ENCODE results near the gene SOD2.
"Not testable (repeated sequence)": the region's sequence is repeated elsewhere in the genome, so short reads cannot be mapped to it uniquely, and the experiment has no call there.

SOD2 gene

DNA sequence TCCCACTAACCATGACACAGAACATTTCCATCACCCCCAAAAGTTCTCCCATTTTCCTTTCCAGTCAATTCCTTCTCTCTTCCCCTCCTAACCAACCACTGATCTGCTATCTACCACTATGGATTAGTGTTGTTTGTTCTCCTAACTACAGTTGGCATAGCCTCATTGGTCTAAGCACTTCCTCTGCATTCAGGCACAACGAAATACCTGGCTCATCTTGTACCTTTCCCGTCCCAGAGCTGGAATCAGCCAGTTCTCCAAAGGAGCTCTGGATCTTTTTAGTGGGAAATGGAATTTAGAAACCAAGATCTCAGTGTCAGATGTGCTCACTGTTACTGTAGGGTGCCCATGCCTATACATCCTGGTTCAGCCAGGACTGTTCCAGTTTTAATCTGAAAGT is 30.2 kb upstream of the SOD2 start:
- Histone ChIP-seq H3K79me2 (ENCODE audit: insufficient read depth, low read length) (peaks cover 65% of the 10 kb centered on the region), H3K27me3 (ENCODE audit: insufficient read depth, low read length, poor library complexity) (no peaks in the 10 kb centered on the region), H3K27ac (ENCODE audit: low read length) (0 out of 2 replicates have a peak overlapping the region, but pooled peaks have one; percentile 1), H4K20me1 (ENCODE audit: insufficient read depth, low read length) (peaks cover 12% of the 10 kb centered on the region; the same call in 1 of the 2 replicates), H3K36me3 (ENCODE audit: insufficient read depth, low read length) (peaks cover 17% of the 10 kb centered on the region), H3K4me1 (ENCODE audit: insufficient read depth, low read length) (peaks cover 21% of the 10 kb centered on the region), H3K4me2 (ENCODE audit: insufficient read depth, low read length) (no peak overlapping the region), H3K9me3 (ENCODE audit: insufficient read depth, low read length, severe bottlenecking) (no peaks in the 10 kb centered on the region), H3K4me3 (ENCODE audit: low read depth in 1 of 2, low read length in 2 of 2) (no peak overlapping the region), H3K9ac (ENCODE audit: low read depth, low read length) (no peak overlapping the region), H2AFZ (ENCODE audit: low read depth, low read length) (no peak overlapping the region)
- ATAC-seq (ENCODE audit: insufficient read depth, low read depth), result no peak
- no peak for DNase-seq
- TF ChIP-seq EZH2 (IDR thresholded peaks at IDR 0.05; ENCODE audit: borderline replicate concordance, low read depth, low read length, severe bottlenecking), result no peak
- TF ChIP-seq, protein P1, sequence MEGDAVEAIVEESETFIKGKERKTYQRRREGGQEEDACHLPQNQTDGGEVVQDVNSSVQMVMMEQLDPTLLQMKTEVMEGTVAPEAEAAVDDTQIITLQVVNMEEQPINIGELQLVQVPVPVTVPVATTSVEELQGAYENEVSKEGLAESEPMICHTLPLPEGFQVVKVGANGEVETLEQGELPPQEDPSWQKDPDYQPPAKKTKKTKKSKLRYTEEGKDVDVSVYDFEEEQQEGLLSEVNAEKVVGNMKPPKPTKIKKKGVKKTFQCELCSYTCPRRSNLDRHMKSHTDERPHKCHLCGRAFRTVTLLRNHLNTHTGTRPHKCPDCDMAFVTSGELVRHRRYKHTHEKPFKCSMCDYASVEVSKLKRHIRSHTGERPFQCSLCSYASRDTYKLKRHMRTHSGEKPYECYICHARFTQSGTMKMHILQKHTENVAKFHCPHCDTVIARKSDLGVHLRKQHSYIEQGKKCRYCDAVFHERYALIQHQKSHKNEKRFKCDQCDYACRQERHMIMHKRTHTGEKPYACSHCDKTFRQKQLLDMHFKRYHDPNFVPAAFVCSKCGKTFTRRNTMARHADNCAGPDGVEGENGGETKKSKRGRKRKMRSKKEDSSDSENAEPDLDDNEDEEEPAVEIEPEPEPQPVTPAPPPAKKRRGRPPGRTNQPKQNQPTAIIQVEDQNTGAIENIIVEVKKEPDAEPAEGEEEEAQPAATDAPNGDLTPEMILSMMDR (IDR thresholded peaks at IDR 0.05; ENCODE audit: borderline replicate concordance, extremely low read depth, low read length, poor library complexity, severe bottlenecking), result no peak

DNA sequence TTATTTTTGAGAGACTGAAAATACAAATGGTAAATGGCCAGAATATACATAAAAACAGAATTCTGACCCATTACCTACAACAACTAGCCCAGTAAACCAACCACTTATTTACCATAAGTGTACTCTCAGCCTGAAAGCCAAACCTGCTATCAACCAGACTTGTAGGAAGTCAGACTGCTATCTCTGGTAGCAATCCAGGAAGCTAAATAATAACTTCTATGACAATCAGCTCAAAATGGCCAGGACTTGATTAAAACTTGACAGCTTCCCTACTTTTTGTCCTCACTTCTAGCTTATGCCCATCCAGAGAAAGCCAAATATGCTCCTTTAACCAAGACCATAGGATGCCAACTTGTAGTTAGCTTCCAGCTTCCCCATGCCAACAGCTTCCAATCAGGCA is 29.6 kb upstream of the SOD2 start:
- no peak overlapping the region for H2AFZ ChIP-seq (ENCODE audit: low read depth, low read length)
- TF ChIP-seq, protein P1 (IDR thresholded peaks at IDR 0.05; ENCODE audit: borderline replicate concordance, extremely low read depth, low read length, poor library complexity, severe bottlenecking), result no peak
- no peak for TF ChIP-seq EZH2 (IDR thresholded peaks at IDR 0.05; ENCODE audit: borderline replicate concordance, low read depth, low read length, severe bottlenecking)
- H3K9ac ChIP-seq (ENCODE audit: low read depth, low read length), result no peak overlapping the region
- no peaks in the 10 kb centered on the region for H3K9me3 ChIP-seq (ENCODE audit: insufficient read depth, low read length, severe bottlenecking)
- H3K4me3 ChIP-seq (ENCODE audit: low read depth in 1 of 2, low read length in 2 of 2), result no peak overlapping the region
- H3K27ac ChIP-seq (ENCODE audit: low read length), result no peak overlapping the region
- H3K4me2 ChIP-seq (ENCODE audit: insufficient read depth, low read length), result no peak overlapping the region
- H4K20me1 ChIP-seq (ENCODE audit: insufficient read depth, low read length), result 0 out of 2 replicates have a peak, but pooled peaks cover 7% of the 10 kb centered on the region
- peaks cover 21% of the 10 kb centered on the region for H3K4me1 ChIP-seq (ENCODE audit: insufficient read depth, low read length)
- H3K79me2 ChIP-seq (ENCODE audit: insufficient read depth, low read length), result peaks cover 59% of the 10 kb centered on the region
- ATAC-seq (ENCODE audit: insufficient read depth, low read depth), result no peak
- H3K27me3 ChIP-seq (ENCODE audit: insufficient read depth, low read length, poor library complexity), result no peaks in the 10 kb centered on the region
- peaks cover 17% of the 10 kb centered on the region for H3K36me3 ChIP-seq (ENCODE audit: insufficient read depth, low read length)
- no peak for DNase-seq

DNA sequence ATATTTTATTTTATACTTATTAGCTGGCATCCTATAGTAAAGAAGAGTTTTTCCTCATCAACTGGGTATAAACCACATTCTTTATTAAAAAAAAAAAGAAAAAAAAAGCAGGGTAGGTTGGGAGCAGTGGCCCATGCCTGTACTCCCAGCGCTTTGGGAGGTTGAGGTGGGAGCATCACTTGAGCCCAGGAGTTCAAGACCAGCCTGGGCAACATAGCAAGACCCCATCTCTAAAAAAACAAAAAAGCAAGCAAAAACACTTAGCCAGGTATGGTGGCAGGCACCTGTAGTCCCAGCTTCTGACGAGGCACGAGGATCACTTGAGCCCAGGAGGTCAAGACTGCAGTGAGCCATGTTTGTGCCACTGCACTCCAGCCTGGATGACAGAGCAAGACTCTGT is 28.9 kb upstream of the SOD2 start:
- ATAC-seq (ENCODE audit: insufficient read depth, low read depth); H3K27ac ChIP-seq (ENCODE audit: low read length); H3K9me3 ChIP-seq (ENCODE audit: insufficient read depth, low read length, severe bottlenecking); H2AFZ ChIP-seq (ENCODE audit: low read depth, low read length); H3K4me3 ChIP-seq (ENCODE audit: low read depth in 1 of 2, low read length in 2 of 2); DNase-seq; H4K20me1 ChIP-seq (ENCODE audit: insufficient read depth, low read length); H3K4me2 ChIP-seq (ENCODE audit: insufficient read depth, low read length); H3K9ac ChIP-seq (ENCODE audit: low read depth, low read length); H3K27me3 ChIP-seq (ENCODE audit: insufficient read depth, low read length, poor library complexity): not testable (repeated sequence)
- Histone ChIP-seq H3K79me2 (ENCODE audit: insufficient read depth, low read length) (peaks cover 53% of the 10 kb centered on the region), H3K36me3 (ENCODE audit: insufficient read depth, low read length) (peaks cover 17% of the 10 kb centered on the region), H3K4me1 (ENCODE audit: insufficient read depth, low read length) (peaks cover 21% of the 10 kb centered on the region)

DNA sequence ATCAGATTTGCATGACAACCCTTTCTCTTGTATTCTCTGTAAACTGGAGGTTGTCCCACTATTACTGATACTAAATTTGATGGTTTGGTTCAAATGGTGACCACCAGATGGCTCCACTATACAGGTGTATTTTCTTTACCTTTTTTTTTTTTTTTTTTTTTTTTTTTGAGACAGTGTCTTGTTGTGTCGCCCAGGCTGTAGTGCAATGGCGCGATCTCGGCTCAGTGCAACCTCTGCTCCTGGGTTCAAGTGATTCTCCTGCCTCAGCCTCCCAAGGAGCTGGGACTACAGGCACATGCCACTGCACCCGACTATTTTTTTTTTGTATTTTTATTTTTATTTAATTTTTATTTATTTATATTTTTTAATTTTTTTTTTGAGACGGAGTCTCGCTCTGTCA is 27.7 kb upstream of the SOD2 start:
- Histone ChIP-seq H3K4me3 (ENCODE audit: low read depth in 1 of 2, low read length in 2 of 2) (no peak overlapping the region), H2AFZ (ENCODE audit: low read depth, low read length) (no peak overlapping the region), H3K4me2 (ENCODE audit: insufficient read depth, low read length) (no peak overlapping the region), H3K27ac (ENCODE audit: low read length) (no peak overlapping the region), H3K36me3 (ENCODE audit: insufficient read depth, low read length) (peaks cover 17% of the 10 kb centered on the region; the same call in 1 of the 2 replicates), H4K20me1 (ENCODE audit: insufficient read depth, low read length) (peaks cover 7% of the 10 kb centered on the region; the same call in 1 of the 2 replicates), H3K9ac (ENCODE audit: low read depth, low read length) (no peak overlapping the region), H3K9me3 (ENCODE audit: insufficient read depth, low read length, severe bottlenecking) (no peaks in the 10 kb centered on the region), H3K79me2 (ENCODE audit: insufficient read depth, low read length) (peaks cover 41% of the 10 kb centered on the region), H3K27me3 (ENCODE audit: insufficient read depth, low read length, poor library complexity) (no peaks in the 10 kb centered on the region), H3K4me1 (ENCODE audit: insufficient read depth, low read length) (peaks cover 16% of the 10 kb centered on the region)
- ATAC-seq (ENCODE audit: insufficient read depth, low read depth) (peak; percentile 37; the same call in 1 of the 3 replicates), DNase-seq (peak; percentile 28)
- TF ChIP-seq, protein P1 (IDR thresholded peaks at IDR 0.05; ENCODE audit: borderline replicate concordance, extremely low read depth, low read length, poor library complexity, severe bottlenecking), result peak; percentile 55
- TF ChIP-seq EZH2 (IDR thresholded peaks at IDR 0.05; ENCODE audit: borderline replicate concordance, low read depth, low read length, severe bottlenecking), result no peak
